Measurements from ENCODE around the gene DHX30. TPM values are rescaled to one million over a fixed set of nuclear protein-coding genes. Genes with fewer than 3 reads are reported as not detected.
A peak's percentile ranks its signal among the peaks of the same experiment; 100 is the strongest.
"Not testable (repeated sequence)": the region's sequence is repeated elsewhere in the genome, so short reads cannot be mapped to it uniquely, and the experiment has no call there.

The DHX30 gene
- polyA plus RNA-seq, 3 donors = 70.6 to 83.7 (median 71.1) TPM

DNA sequence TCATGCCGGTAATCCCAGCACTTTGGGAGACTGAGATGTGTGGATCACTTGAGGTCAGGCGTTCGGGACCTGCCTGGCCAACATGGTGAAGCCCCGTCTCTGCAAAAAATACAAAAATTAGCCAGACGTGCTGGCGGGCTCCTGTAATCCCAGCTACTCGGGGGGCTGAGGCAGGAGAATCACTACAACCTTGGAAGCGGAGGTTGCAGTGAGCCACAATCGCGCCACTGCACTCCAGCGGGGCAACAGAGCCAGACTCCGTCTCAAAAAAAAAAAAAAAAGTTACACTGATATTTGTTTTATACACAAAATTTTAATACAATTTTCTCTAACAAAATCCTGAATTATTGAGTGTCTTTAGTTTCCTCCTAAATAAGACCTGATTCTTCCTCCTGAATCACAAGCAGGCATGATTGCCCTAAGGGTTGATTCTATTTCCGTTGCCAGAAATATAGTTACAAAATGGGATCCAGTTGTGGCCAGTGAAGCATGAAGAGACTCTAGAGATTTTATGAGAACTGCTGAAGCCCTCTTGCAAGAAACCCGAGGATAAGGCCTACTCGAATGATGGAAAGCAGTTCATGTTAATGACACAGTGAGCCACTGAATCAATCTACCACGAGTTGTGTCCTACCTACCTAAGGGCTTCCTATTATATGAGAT, 11.6 kb upstream of the DHX30 start:
- no peak for DNase-seq

- DNase-seq = no peak
Observed at GRCh38 chr3:47792699-47793098, 10.2 kb upstream of the DHX30 start.

DNA sequence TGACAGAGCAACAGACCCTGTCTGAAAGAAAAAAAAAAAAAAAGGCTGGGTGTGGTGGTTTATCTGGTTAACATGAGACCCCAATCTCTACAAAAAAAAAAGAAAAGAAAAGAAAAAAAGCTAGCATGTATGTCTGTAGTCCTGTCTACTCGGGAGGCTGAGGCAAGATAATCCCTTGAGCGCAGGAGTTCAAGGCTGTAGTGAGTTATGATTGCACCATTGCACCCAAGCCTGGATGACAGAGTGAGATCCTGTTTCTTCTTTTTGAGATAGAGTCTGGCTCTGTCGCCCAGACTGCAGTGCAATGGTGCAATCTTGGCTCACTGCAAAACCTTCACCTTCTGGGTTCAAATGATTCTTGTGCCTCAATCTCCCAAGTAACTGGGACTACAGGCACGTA, 8.4 kb upstream of the DHX30 start:
- no peak for DNase-seq

- no peak for DNase-seq
Observed at GRCh38 chr3:47799733-47800132, 3.2 kb upstream of the DHX30 start.

- no peak for DNase-seq
Observed at GRCh38 chr3:47803480-47804025, 615 bp downstream of the DHX30 start.

- DNase-seq = no peak
Observed at GRCh38 chr3:47804577-47804976, 1.6 kb downstream of the DHX30 start.

DNA sequence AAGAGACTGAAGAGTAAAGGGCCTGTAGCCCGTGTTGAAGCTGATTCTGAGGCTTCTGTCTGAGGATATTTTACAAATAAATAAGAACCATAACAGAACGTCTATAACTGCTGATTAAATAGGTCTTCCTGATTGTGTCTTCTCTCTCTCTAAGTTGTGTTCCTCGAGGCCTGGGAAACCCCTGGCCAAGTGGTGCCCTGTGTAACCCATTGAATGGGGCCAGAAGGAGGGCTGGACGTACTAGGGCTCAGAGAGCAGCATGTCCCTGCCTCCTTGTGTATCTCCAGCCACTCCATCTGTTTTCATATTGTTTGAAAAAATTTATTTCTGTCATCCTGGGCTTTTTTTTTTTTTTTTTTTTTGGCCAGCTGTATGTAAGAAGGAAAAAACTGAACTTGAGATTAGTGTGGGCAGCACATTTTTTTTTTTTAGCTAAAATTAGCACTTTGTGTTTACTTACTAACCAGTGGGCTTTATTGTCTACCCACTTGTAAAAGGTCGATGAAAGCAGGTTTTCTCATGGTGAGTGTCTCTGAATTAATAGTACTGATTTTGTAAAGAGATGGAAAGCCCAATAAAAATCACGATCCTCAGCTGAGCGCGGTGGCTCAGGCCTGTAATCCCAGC, 10.7 kb downstream of the DHX30 start:
- DNase-seq = no peak

DNA sequence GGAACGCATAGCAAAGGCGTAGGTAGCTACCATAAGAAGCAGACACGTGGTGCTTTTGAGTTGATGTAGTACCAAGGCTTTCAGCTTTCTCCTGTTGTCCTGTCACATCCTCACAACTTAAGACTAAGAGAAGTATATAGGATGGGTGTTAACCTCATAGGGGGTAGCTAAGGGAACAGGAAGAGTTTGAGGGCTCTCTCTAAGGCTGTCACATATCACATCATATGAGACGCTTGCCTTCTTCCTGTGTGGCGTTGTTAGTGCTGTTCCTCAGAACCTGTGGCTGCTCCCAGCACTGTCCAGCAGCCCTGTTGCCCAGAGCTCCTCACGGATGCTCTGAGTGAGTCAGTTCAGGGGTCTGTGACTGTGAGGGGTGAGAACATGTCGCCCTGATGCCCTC, 14.7 kb downstream of the DHX30 start:
- no peak for DNase-seq

DNA sequence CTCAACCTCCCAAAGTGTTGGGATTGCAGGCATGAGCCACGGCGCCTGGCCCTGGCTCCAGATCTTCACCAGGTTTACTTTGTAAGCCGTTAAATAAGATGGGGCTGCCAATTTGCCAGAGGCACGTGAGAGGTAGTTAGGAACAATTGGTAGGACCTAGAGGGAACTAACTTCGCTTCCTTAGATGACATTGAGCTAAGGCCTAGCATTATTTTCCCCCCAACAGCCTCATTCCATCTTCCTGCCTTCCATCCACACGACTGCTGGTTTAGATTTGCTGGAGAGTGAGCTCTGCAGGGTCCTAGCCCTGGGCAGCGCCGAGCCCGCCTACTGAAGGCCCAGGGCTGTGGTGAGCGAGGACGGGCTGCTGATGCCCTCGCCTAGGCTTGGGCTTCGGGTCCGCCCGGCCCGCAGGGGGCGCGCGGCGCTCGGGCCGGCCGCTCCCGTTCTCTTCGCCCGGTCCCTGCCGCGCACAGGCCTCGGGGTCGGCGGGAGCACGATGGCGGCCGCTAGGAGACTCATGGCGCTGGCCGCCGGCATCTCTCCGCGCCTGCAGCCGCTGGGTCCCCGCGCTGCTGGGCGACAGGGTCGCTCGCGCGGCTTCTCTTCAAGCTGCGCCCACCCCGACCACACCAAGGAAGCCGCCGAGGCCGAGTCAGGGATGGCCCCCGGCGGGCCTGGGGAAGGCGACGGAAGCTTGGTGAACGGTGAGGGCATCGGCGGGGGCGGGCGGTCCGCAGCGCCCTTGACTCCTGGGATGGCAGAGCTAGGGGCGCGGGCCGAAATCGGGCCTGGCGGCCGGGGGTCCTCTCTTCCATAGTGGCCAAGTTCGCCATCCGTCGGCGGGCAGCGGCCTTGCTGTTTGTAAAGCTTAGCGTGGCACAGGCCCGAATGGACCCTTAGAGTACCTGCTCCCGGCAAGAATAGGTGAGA, 21.9 kb downstream of the DHX30 start:
- DNase-seq = peak; percentile 83

GRCh38 chr3:47825590-47825989, 22.7 kb downstream of the DHX30 start:
- no peak for DNase-seq

- not testable (repeated sequence) for DNase-seq
Observed at GRCh38 chr3:47829482-47829881, 26.5 kb downstream of the DHX30 start.

- no peak for DNase-seq
Observed at GRCh38 chr3:47836986-47837385, 34.0 kb downstream of the DHX30 start.

DNA sequence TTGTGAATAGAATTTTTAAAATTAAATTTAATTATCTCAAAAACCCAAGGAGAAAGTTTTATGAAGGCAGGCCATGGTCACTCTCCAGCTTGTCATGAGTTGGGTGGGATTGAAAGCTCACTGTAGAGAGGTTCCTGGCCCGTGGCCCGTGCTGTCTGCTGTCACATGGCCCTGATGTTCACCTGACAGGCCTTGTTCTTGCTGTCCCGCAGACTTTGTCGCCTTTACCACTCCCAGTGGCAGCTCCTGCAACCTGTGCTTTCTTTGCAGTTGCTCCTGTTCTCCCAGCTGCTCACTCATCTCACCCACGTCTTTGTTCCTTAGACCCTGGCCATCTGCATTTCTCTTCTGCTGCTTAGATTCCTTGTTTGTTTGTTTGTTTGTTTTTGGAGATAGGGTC, 35.6 kb downstream of the DHX30 start:
- no peak for DNase-seq

- no peak for DNase-seq
Observed at GRCh38 chr3:47841786-47842349, 38.9 kb downstream of the DHX30 start.

GRCh38 chr3:47846186-47846879, 43.4 kb downstream of the DHX30 start:
- DNase-seq = no peak

DNA sequence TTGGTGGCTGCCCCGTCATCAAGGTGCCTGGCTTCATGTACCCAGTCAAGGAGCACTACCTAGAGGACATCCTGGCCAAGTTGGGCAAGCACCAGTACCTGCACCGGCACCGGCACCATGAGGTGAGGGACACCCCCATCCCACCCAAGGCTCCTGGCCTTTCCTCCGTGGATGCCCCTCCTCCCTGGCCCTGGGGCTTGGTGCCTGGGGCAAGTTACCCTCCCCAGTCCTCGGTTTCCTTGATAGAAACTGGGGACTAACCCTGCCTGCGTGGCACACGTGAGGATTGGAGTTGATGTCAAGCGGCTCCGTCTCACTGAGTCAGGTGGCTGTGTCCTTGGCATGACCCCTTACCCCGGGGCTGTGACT, 43.9 kb downstream of the DHX30 start:
- no peak for DNase-seq

DNA sequence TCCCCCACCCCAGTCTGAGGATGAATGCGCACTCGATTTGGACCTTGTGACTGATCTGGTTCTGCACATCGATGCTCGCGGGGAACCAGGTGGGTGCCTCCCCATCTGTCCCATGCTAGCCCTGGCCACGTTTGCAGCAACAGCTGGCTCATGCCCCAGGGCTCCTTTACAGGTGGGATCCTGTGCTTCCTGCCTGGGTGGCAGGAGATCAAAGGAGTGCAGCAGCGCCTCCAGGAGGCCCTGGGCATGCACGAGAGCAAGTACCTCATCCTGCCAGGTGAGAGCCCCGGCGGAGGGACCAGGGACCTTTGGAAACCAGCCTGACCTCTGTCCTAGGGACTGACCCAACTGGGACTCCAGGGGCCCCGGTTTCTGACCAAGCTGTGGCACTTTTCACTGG, 44.3 kb downstream of the DHX30 start:
- DNase-seq = no peak

GRCh38 chr3:47847801-47848518, 45.0 kb downstream of the DHX30 start:
- DNase-seq = no peak

GRCh38 chr3:47848599-47849117, 45.7 kb downstream of the DHX30 start:
- no peak for DNase-seq

GRCh38 chr3:47849186-47849698, 46.3 kb downstream of the DHX30 start:
- no peak for DNase-seq
